BLaER1 treated with 17β-estradiol and CSF1 and Interleukin-3, amounts not matched to agents 10 nM and 100 nM (cell line): Measurements from ENCODE around the gene ZNF280B.
"Not testable (repeated sequence)": the region's sequence is repeated elsewhere in the genome, so short reads cannot be mapped to it uniquely, and the experiment has no call there.

Source experiments
- H3K27ac ChIP-seq, 11 experiments: shearing (Covaris generic); formaldehyde crosslinking; 2 replicates each; pipeline ENCODE4 v1.8.1; 2022
- H3K27me3 ChIP-seq, 11 experiments: shearing (Covaris generic); formaldehyde crosslinking; 2 replicates each; pipeline ENCODE4 v1.8.1; 2022
- H3K36me3 ChIP-seq, 11 experiments: shearing (Covaris generic); formaldehyde crosslinking; 2 replicates each; pipeline ENCODE4 v1.8.1; 2022
- H3K4me1 ChIP-seq, 10 experiments: shearing (Covaris generic); formaldehyde crosslinking; 2 replicates each; pipeline ENCODE4 v1.8.1; 2022
- H3K4me2 ChIP-seq, 11 experiments: shearing (Covaris generic); formaldehyde crosslinking; 2 replicates each; pipeline ENCODE4 v1.8.1; 2022
- H3K4me3 ChIP-seq, 10 experiments: shearing (Covaris generic); formaldehyde crosslinking; 2 replicates each; pipeline ENCODE4 v1.8.1; 2022
- H3K9ac ChIP-seq, 11 experiments: shearing (Covaris generic); formaldehyde crosslinking; 2 replicates each; pipeline ENCODE4 v1.8.1; 2022
- H3K9me3 ChIP-seq, 11 experiments: shearing (Covaris generic); formaldehyde crosslinking; replicated peaks in 1 of 11; 2 replicates each; pipeline ENCODE4 v1.8.1; 2022
- H4K20me1 ChIP-seq, 11 experiments: shearing (Covaris generic); formaldehyde crosslinking; 2 replicates each; pipeline ENCODE4 v1.8.1; 2022
- Cebpa-rat ChIP-seq, 11 experiments: shearing (Covaris generic); IDR thresholded peaks; 2 replicates each; pipeline ENCODE4 v1.8.1; 2022

ZNF280B gene

GRCh38 chr22:22538226-22538989 is 29.9 kb upstream of the ZNF280B start:
- Histone ChIP-seq H3K9me3 (no peaks in the 10 kb centered on the region), H3K27me3 (no peaks in the 10 kb centered on the region), H4K20me1 (no peaks in the 10 kb centered on the region), H3K4me3 (no peak overlapping the region), H3K36me3 (no peaks in the 10 kb centered on the region), H3K4me1 (no peaks in the 10 kb centered on the region), H3K9ac (no peak overlapping the region), H3K27ac (no peak overlapping the region), H3K4me2 (no peak overlapping the region)
- TF ChIP-seq Cebpa-rat (IDR thresholded peaks at IDR 0.05): no peak

GRCh38 chr22:22536916-22537315 is 28.4 kb upstream of the ZNF280B start:
- Histone ChIP-seq H3K4me2 (no peak overlapping the region), H3K9ac (no peak overlapping the region), H3K27ac (no peak overlapping the region), H3K9me3 (no peaks in the 10 kb centered on the region), H4K20me1 (no peaks in the 10 kb centered on the region), H3K4me3 (no peak overlapping the region), H3K4me1 (no peaks in the 10 kb centered on the region), H3K36me3 (no peaks in the 10 kb centered on the region), H3K27me3 (no peaks in the 10 kb centered on the region)
- no peak for TF ChIP-seq Cebpa-rat (IDR thresholded peaks at IDR 0.05)

DNA sequence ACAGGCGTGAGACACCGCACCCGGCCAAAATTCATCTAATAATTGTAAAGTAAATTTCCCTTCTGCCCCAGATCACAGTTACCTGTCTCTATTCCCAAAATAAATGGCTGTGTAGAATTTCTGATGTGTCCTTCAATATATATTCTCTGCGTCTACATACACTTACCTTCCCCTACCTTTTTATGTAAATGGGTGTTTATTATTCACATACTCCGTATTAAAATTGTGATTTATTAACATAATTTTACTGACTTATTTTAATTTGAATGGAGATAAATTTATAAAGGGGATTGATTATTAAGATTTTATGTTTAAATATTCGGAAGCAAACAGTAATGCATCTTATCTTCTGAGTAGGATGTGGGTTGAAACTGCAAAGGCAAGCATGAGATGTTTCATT is 28.0 kb upstream of the ZNF280B start:
- Histone ChIP-seq H3K4me3 (no peak overlapping the region), H3K9ac (no peak overlapping the region), H3K4me2 (no peak overlapping the region), H3K4me1 (no peaks in the 10 kb centered on the region), H3K36me3 (no peaks in the 10 kb centered on the region), H3K27ac (no peak overlapping the region), H3K9me3 (no peaks in the 10 kb centered on the region), H4K20me1 (no peaks in the 10 kb centered on the region), H3K27me3 (no peaks in the 10 kb centered on the region)
- no peak for TF ChIP-seq Cebpa-rat (IDR thresholded peaks at IDR 0.05)

GRCh38 chr22:22535662-22536061 is 27.1 kb upstream of the ZNF280B start:
- TF ChIP-seq Cebpa-rat (IDR thresholded peaks at IDR 0.05): no peak
- Histone ChIP-seq H3K9ac (no peak overlapping the region), H3K4me2 (no peak overlapping the region), H3K4me1 (no peaks in the 10 kb centered on the region), H3K4me3 (no peak overlapping the region), H3K27ac (no peak overlapping the region), H3K36me3 (no peaks in the 10 kb centered on the region), H3K27me3 (no peaks in the 10 kb centered on the region), H4K20me1 (no peaks in the 10 kb centered on the region), H3K9me3 (no peaks in the 10 kb centered on the region)

DNA sequence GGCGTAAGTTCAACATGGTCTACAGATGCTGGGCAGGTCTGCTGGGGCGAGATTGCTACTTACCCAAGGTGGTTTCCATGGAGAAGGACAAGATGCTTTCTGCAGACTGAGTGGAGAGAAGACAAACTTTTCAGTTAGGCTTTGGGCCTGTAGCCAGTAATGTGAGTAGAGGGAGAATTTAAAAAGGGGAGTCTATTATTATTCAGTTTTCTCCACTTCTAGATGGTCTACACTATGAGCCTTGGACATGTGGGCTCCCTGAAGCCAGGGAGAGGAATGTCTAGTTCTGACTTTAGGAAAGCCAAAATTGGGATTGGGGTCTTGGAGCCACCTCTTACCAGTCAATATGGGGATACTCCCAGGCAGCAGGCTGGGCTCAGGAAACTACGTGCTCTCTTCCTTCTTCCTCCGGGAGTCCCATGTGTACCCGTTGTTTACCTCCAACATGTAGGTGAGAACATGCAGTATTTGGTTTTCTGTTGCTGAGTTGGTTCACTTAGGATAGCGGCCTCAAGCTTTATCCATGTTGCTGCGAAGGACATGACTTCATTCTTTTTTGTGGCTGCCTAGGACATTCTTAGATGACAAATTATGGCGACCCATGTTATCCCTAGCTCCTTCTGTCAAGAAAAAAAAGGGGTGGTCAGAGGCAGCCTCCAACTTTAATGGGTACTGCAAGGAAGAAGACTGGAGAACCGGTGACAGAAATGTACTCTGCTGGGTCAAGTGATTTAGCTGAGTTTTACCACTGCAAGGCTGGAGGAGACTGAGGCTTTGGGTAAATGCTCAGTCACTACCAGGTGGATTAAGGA is 26.3 kb upstream of the ZNF280B start:
- Histone ChIP-seq H3K4me1 (no peaks in the 10 kb centered on the region), H3K4me3 (no peak overlapping the region), H4K20me1 (no peaks in the 10 kb centered on the region), H3K36me3 (no peaks in the 10 kb centered on the region), H3K9ac (no peak overlapping the region), H3K9me3 (no peaks in the 10 kb centered on the region), H3K27ac (no peak overlapping the region), H3K27me3 (no peaks in the 10 kb centered on the region), H3K4me2 (no peak overlapping the region)
- TF ChIP-seq Cebpa-rat (IDR thresholded peaks at IDR 0.05): no peak

GRCh38 chr22:22533863-22534262 is 25.3 kb upstream of the ZNF280B start:
- no peak overlapping the region for H3K4me2 ChIP-seq
- H3K27ac ChIP-seq: no peak overlapping the region
- no peaks in the 10 kb centered on the region for H3K4me1 ChIP-seq
- H3K9ac ChIP-seq: no peak overlapping the region
- H4K20me1 ChIP-seq: no peaks in the 10 kb centered on the region
- H3K27me3 ChIP-seq: no peaks in the 10 kb centered on the region
- H3K36me3 ChIP-seq: no peaks in the 10 kb centered on the region
- TF ChIP-seq Cebpa-rat (IDR thresholded peaks at IDR 0.05): no peak
- no peak overlapping the region for H3K4me3 ChIP-seq
- H3K9me3 ChIP-seq: no peaks in the 10 kb centered on the region

GRCh38 chr22:22533417-22533816 is 24.9 kb upstream of the ZNF280B start:
- Histone ChIP-seq H4K20me1 (no peaks in the 10 kb centered on the region), H3K9ac (no peak overlapping the region), H3K4me2 (no peak overlapping the region), H3K4me1 (no peaks in the 10 kb centered on the region), H3K36me3 (no peaks in the 10 kb centered on the region), H3K9me3 (peaks cover 0 to 1% (median 0%) of the 10 kb centered on the region in 11 experiments; a peak in 1 of 22 replicates), H3K4me3 (no peak overlapping the region), H3K27me3 (no peaks in the 10 kb centered on the region), H3K27ac (no peak overlapping the region)
- TF ChIP-seq Cebpa-rat (IDR thresholded peaks at IDR 0.05): no peak

- not testable (repeated sequence) for H3K4me3 ChIP-seq, H3K36me3 ChIP-seq, H3K27ac ChIP-seq, H3K9ac ChIP-seq, H4K20me1 ChIP-seq, H3K9me3 ChIP-seq, H3K27me3 ChIP-seq, H3K4me1 ChIP-seq, H3K4me2 ChIP-seq
These were observed 24.1 kb upstream of the ZNF280B start for GRCh38 chr22:22532547-22533071.

DNA sequence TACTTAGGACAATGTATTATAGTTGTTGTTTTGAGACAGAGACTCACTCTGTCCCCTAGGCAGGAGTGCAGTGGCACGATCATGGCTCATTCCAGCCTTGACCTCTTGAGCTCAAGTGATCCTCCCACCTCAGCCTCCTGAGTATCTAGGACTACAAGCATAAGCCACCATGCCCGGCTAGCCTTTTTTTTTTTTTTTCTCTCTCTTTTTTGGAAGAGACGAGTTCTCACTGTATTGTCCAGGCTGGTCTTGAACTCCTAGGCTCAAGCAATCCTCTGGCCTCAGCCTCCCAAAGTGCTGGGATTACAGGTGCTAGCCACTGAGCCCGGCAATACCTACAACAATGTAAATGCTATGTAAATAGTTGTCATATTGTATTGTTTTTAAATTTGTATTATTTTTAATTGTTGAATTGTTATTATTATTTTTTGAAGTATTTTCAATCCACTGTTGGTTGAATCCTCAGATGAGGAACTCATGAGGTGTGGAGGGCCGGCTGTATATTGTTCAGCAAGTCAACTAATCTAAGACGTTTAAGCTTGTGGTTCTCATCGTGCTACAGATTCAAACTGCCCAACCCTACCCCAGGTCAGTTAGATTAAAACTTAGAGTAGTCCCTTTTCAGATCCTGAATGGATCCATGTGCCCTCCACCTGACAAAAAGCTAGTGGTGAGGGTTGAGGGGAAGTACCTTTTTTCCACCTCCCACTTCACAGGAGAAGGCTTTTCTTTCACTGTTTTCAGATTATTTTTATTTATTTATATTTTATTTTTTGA is 23.4 kb upstream of the ZNF280B start:
- Histone ChIP-seq H3K9ac (no peak overlapping the region), H4K20me1 (no peaks in the 10 kb centered on the region), H3K4me1 (no peaks in the 10 kb centered on the region), H3K27me3 (no peaks in the 10 kb centered on the region), H3K4me2 (no peak overlapping the region), H3K9me3 (peaks cover 0 to 16% (median 8%) of the 10 kb centered on the region in 11 experiments; a peak in 10 of 22 replicates), H3K4me3 (no peak overlapping the region), H3K27ac (no peak overlapping the region), H3K36me3 (no peaks in the 10 kb centered on the region)
- TF ChIP-seq Cebpa-rat (IDR thresholded peaks at IDR 0.05): no peak
